Left forelimb (tissue), 1 donor: Measurements from ENCODE around the gene PPFIBP1.
"Not testable (repeated sequence)": the region's sequence is repeated elsewhere in the genome, so short reads cannot be mapped to it uniquely, and the experiment has no call there.

Experiments used
- DNase-seq: peaks from one replicate; pipeline ENCODE4 v3.0.0-alpha.2; 2018; ENCODE audit warnings: low spot score

Gene PPFIBP1

GRCh38 chr12:27542628-27543027 is 18.6 kb downstream of the PPFIBP1 start:
- DNase-seq: no peak

- DNase-seq: not testable (repeated sequence)
Measured at GRCh38 chr12:27544858-27545257, 20.9 kb downstream of the PPFIBP1 start.

- DNase-seq: no peak
Measured at GRCh38 chr12:27545665-27546064, 21.7 kb downstream of the PPFIBP1 start.

GRCh38 chr12:27547592-27547991 is 23.6 kb downstream of the PPFIBP1 start:
- DNase-seq: no peak

DNA sequence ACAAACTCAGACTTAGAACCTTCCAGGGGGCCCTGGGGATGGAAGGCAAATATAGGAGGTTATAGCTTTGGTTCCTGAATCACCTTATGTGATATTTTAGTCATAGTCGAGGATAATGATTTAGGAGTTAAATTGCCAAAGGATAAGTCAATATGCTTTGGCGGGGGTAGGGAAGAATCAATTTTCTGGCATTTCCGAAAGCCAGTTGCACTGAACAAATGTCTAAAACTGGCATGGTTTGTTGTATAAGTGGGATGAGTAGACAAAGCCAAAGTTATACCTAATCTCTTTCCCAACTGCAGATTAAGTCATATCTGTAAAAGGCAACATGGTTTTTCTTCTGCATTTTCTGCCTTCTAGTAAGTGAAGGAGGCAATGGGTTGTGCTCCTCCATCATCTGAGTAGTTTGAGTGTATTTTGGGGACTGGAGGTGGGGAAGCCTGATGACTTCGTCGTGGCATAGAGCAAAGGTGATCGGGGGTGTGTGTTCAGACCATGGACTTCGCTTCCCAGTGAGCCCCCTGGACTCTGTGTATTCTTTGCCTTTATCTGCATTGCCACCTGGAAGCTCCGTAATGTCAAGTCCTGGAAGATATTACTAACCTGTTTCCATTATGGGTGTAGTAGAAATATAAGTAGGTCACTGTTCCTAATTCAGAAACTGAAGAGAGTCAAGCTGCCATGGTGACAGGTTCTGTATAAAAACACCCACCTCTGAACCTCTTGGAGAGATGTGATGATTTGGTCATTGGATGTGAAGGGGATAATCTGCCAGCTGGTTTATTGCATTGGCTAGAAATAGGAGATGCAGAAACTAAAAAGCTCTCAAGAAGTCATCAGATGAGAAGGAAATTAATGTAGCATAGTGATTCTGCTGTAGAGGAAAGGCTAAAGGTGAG is 24.5 kb downstream of the PPFIBP1 start:
- DNase-seq: no peak

DNA sequence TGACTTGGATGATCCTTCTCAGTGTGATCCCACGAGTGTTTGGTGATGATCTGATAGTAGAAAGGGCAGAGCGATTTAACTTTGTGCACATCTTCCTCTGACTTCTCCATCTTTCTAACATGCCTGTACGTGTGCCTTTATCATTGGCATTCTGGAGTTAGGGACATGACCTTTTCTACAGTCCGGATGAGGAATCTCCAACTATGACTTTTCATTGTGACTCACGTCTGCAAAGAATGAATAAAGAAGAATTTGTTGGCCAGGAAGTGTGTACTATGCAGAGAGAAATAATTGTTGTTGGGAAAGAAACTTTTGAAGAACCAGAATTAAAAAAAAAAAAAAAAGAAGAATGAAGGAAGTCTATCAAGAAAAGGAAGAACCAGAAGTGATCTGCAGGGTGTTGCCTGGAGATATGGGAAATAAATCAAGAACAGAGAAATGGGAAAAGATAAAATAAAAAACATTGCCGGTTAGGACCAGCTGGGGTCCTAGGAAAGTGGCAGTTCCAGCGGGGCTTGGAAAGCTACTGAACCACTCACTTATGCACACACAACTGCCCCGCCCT is 25.3 kb downstream of the PPFIBP1 start:
- DNase-seq: no peak

GRCh38 chr12:27549801-27550652 is 26.0 kb downstream of the PPFIBP1 start:
- no peak for DNase-seq

DNA sequence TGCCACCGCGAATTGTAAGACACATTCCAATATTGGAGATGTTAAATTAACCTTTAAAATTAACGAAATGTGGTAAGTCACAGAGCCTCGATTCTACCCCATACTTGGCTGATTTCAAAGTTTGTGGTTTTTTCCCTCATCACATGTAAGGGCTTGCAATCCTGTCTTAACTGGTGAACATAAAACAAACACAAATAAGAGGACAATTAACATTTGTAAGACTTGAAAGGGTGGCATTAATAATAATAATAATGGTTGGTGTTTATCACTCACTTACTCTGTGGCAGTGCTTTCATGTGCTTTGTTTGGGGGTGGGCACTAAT is 26.6 kb downstream of the PPFIBP1 start:
- DNase-seq: no peak

- DNase-seq: no peak
Measured at GRCh38 chr12:27551172-27551840, 27.3 kb downstream of the PPFIBP1 start.

DNA sequence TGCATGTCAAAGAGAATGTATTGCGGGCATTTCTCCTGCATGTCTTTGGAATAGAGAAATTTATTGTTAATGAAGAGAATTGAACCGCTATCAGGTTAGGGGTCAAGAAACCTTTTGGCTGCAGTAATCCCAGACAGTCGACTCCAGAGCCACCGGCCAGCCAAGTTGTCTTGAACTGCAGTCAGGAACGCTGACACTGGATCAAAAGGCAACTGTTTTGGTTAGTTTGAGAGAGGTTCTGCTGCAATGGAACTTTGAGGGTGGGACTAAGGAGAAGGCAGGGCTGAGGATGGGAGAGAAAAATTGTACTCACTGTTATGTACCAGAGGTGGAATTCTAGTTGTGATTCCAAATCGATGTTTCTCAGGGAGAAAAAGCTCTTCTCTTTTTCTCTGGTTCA is 28.2 kb downstream of the PPFIBP1 start:
- DNase-seq: no peak

GRCh38 chr12:27552886-27553560 is 29.0 kb downstream of the PPFIBP1 start:
- no peak for DNase-seq

DNA sequence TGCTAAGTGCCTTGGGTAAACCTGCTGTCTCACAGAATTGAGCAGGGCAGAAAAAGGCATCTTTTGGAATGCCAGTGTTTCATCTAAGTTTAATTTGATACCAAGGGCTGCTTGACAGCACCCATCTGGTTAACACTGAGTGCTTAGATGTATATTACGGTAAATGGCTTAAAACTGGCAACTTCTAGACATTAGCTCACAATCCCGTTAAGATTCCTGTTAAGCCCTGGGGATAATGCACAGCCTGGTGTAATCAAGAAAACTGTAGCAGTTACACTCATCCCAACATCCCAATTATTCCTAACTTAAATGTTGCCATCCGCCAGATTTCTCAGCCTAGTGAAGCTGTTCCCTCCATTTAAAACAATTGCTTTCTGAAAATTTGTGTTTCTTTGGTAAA is 29.9 kb downstream of the PPFIBP1 start:
- no peak for DNase-seq

DNA sequence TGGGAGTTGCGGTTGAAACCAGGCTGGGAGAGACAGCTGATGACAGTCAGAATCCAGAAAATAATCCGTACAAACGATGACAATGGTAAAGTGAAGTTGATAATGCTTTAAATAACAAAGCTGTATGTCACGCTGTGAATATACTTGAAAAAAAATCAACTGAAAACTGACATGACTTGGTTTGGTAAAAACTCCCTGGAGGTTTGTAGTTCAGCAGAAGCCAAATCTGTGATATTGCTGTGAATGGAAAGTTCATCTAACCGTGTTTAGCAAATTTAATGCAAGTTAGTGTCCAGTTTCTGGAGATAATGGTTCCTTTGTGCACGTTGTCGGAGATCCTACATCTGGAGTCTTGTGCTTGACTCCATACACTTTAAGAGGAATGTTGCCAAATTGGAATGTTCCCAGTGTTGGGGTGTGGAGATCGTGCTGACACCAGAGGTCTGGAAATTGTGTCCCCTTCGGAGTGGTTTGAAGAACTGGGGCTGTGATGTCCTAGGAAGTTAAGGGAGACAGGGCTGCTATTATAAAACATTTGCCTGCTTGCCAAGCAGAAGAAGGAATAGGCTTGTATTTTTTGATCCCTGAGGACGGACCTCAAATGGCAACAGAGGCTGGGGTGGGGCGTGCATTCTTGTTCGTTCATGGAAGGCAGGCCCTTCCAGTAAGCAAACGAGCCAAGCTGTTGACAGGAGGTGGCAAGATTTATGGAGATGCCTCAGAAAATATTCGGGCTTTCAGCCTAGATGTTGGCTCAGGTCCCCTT is 30.6 kb downstream of the PPFIBP1 start:
- peak; percentile 80 for DNase-seq

GRCh38 chr12:27555361-27555760 is 31.4 kb downstream of the PPFIBP1 start:
- DNase-seq: no peak

- DNase-seq: no peak
Measured at GRCh38 chr12:27555925-27556778, 32.1 kb downstream of the PPFIBP1 start.

GRCh38 chr12:27560126-27560525 is 36.1 kb downstream of the PPFIBP1 start:
- DNase-seq: no peak

- DNase-seq: no peak
Measured at GRCh38 chr12:27561535-27562350, 37.7 kb downstream of the PPFIBP1 start.

DNA sequence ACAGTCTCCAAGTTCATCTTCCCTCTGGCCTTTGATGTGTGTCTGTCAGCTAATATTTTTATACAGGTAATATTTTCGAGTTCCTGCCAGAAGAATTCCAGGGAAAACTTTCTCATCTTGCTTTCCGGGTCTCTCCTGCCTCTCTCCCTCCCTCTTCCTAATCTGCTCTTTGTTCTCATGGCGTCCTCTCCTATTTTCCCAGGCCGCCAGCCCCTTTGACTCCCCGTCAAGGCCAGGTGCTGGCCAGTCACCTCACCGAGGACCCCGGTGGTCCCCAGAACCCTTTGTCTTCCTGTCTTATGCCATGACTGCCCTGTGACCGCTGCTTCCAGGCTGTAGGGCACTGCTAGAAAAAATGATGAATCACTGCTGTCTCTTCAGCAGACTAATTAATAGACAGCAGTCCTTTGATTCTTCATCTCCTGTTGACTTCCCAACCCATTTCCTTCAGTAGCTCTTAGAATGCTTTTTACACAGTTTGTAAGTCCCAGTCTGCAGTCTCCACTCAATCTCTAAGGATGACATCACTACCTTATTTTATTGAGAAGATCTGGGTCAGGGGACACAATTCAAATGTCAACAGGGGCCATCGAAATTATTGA is 40.7 kb downstream of the PPFIBP1 start:
- DNase-seq: no peak

GRCh38 chr12:27566159-27566558 is 42.2 kb downstream of the PPFIBP1 start:
- no peak for DNase-seq
